Measurements from ENCODE around the gene SPCS2.
A peak's percentile ranks its signal among the peaks of the same experiment; 100 is the strongest.
"Not testable (repeated sequence)": the region's sequence is repeated elsewhere in the genome, so short reads cannot be mapped to it uniquely, and the experiment has no call there.

SPCS2 gene

DNA sequence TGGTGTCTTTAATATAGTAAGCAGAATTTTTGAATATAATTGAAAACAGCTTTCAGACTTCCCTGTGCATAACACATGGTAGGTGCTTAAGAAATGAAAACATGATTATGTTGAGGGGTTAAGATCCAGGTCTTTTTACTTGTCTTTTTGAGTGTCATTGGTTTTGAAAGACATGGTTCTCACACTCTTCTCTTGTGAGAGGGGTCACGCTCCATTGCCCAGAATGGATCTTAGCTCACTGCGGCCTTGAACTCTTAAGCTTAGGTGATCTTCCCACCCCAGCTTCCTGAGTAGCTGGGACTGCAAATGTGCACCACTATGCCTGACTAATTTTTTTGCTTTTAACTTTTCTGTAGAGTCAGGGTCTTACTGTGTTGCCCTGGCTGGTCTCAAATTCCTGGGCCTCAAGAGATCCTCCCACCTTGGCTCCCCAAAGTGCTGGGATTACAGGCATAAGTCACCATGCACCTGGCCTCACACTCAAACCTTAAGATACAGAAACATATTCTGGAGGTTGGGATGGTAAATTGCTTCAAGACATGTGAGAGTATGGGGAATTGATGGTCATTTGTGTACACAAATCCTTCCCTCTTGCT lies 1.4 kb downstream of the SPCS2 start:
- DNase-seq: no peak

DNA sequence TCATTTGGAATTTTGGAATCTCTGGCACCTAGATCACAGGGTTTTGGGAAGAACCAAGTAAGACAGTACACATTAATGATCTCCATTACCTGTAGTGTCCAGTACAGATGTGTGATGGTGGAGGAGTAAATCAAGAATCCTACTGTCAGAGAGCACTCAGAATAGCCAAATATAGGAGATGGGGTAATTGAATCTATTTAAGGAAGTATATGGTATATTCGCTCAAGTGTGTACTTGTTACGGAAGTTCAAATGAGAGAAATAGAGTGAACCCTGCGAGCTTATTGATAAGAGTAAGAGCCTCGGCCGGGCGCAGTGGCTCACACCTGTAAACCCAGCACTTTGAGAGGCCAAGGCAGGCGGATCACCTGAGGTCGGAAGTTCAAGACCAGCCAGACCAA lies 2.2 kb downstream of the SPCS2 start:
- no peak for DNase-seq

DNA sequence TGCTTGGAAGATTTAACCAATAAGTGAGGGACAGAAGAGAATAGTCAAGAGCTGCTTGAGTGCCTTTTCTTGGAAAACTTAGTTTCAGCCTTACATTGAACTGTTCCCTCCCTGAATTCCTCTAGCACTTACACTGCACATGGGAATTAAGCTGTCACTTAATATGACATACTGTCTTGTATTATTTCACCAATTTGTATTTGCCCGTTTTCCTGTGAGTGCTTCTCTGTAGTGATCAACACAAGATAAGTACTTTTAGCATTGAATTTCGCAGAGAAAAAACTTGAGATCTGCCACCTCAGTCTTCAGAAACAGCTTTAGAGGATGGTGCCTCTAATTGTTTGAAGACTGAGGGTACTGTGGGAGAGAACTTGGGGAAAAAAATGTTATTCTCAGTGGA lies 3.7 kb downstream of the SPCS2 start:
- DNase-seq: no peak

DNA sequence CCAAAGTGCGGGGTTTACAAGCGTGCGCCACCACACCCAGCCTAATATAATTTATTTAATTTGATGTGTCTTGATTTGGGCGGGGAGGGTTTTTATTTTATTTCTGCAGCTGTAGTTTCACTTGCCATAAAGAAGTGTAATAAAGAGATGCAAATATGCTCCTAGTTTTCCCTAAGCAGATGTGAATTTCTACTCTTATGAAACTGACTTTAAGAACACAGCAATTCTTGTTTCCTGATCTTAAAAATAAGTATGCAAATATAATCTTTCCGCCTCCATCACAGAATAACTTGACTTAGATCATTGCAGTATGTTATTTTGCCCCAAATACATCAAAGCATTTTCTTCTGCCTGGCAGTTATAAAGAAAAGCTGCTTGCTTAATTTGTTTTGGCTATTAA lies 4.4 kb downstream of the SPCS2 start:
- no peak for DNase-seq

DNA sequence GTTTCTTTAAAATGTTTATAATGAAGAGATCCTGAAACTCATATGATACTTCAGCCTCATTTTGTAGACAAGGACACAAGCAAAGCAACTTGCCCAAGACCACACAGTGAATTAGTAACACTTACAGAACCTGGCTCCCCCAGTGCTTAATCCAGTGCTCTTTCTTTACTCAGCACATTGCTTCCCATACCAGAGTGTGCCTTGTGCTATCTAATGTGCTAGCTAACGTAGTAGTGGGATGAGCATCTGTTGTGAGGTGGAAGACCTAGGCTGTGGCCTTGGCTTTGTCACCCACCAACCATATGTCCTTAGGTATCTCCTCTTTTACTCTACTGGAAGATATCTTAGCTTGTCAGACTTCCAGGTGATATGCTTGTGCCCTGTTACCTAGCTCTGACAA lies 5.1 kb downstream of the SPCS2 start:
- no peak for DNase-seq

DNA sequence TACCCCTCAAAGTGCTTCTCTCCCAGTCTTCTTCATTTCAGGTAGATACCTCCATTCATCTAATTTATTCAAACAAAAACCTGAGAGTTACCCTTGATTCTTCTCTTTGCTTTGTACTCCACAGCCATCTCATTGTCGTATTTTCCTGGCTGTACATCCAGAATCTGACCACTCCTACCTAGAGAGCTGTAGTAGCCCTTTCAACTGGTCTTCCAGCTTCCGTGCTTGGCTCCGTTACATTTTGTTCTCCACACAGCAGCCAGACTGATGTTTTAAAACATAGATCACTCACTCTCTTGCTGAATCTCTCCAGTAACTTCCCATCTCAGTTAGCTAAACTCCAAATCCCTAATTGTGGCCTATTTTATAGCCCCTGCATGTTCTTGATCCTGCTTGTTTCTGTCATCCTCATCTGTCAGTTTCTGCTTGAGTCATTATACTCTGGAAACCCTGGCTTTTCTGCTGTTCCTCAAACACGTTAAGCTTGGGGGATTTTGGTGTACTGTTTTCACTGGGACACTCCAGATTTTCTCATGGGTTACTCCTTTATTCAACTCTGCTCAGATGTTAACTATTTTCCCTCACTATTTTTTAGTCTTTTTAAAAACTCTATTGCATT lies 7.4 kb downstream of the SPCS2 start:
- DNase-seq: no peak

DNA sequence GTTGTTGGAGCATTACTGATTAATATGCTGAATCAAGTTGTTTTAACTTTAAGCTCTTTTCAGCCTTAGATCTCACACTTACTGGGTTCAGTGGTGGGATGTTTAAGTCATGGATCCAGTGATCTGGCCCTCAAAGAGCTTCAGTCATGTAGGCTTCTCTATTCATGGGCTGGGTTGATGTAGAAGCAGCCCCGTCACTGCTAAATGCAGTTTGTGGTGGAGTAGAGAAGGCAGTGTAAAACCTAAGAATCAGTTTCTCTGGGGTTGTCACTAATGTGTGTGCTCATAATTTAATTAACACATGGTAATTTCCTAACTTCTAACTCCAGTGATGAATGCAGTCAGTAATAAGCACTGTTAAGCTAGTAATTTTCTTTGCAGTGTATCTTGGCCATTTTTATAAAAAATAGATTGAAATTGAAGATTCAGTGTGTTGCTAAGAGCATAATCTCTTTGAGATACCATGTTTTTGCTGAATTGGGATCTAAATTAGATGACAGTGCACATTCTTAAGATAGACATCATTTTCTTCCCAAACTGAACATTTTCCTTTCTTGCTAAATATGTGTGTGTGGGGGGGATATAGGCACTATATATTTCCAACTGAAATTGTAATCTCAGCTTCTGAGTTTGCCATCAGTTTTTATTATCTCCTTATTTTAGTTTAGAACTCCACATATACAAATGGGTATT lies 9.0 kb downstream of the SPCS2 start:
- no peak for DNase-seq

DNA sequence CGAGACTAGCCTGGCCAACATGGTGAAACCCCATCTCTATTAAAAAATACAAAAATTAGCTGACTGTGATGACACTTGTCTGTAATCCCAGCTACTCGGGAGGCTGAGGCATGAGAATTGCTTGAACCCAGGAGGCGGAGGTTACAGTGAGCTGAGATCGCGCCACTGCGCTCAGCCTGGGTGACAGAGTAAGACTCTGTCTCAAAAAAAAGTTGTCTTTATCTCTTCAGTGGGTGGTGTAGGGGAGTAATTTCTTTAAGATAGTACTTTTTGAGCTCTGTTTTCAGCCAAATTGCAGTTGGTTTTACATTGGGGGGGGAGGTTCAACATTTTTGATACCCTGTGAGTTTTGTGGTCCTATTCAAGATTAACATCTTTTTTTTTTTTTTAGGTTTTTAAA lies 11.1 kb downstream of the SPCS2 start:
- not testable (repeated sequence) for DNase-seq

DNA sequence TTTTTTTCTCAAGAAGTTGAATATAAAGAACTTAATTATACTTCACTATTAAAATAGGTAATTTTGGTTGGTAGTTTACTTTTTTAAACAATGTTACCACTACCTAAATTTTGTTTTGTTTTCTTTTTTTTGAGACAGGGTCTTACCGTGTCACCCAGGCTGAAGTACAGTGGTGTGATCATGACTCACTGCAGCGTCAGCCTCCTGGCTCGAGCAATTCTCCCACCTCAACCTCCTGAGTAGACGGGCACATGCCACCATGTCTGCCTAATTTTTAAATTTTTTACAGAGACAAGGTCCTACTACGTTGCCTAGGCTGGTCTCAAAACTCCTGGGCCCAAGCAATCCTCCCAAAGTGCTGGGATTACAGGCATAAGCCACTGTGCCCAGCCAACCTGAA lies 17.6 kb downstream of the SPCS2 start:
- no peak for DNase-seq

DNA sequence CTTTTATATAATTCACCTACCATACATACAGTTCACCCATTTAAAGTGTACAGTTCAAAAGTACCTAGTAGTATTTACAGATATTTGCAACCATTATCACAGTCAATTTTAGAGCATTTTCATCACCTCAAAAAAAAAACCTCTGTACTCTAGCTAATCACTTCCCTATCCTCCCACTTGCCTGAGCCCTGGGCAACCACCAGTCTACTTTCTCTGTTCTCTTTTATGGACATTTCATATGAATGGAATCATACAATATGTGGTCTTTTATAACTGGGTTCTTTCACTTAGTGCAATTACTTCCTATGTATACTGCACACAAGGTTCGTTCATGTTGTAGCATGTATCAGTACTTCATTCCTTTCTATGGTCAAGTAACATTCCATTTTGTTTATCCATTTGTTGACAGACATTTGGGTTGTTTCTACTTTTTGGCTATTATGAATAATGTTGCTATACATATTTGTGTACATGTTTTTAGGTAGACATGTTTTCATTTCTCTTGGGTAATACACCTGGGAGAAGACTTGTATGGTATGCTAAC lies 21.9 kb downstream of the SPCS2 start:
- no peak for DNase-seq

DNA sequence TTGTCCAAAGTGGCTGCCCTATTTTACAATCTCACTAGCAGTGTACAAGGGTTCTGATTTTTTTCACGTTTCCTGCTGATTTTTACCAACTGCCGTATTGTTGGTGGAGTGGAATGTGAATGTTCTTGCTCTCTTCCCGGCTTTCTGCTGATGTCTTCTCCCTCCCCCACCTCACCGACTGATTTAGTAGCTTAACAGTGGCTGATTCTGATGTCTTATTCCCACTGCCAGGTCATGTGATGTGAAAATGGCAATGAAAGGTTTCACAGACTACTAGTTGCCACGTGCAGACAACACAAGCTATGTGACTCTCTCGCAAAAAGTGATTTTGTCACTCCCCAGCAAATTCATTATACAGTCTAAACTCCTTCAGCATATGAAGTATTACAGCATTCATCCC lies 22.4 kb downstream of the SPCS2 start:
- DNase-seq: no peak

DNA sequence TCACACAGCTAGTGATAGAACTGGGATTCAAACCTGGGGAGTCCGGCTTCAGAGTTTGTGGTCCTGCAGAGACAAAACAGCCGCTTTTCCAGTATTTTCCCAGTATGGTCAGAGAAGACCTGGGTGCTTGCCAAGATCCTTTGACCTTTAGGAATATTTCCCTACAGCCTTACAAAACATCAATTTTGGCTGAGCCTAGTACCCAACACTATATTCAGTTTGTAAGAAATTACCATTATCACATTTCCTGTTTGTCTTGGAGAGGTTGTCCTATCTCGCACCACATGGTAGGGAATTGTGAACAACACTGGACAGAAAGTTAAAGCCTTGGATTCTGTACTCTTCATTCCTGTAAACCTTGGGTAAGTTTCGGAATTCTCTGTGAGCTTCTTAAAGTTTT lies 29.0 kb downstream of the SPCS2 start:
- DNase-seq: no peak

DNA sequence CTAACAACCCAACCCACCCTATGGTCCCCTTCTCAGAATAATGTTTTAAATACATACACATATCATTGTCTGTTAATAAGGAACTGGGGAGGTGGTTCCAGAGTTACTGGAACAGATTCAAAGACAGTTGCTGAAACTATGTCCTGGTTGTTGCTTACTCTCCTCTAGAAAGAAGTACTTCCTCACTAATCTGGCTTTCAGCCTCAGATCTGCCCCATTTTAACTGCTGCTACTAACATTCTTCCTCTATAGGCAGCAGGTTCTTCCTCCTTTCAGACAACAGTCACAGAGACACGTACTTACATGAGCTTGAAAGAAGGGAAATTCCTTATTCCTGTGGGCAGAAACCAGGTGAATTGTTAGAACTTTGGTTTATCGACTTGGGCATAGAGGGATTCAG lies 31.6 kb downstream of the SPCS2 start:
- DNase-seq: no peak

DNA sequence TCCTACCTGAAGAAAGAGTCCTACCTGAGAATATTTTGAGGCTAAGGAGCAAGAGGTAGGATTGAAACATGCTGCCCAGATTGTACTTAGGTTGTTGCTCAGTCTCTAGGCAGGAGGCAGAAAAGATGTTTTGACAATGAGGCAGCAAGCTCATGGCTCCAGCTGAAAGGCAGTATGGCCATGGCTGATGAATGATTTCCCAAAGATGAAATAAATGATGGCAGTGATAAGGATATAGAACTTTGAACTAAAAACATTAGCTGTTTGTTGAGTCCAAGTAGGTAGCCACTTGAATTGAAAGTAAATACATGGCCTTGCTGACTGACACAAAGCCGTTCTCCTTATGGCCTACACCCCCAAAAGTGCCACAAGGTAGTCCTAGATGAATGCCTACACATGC lies 32.8 kb downstream of the SPCS2 start:
- DNase-seq: no peak

DNA sequence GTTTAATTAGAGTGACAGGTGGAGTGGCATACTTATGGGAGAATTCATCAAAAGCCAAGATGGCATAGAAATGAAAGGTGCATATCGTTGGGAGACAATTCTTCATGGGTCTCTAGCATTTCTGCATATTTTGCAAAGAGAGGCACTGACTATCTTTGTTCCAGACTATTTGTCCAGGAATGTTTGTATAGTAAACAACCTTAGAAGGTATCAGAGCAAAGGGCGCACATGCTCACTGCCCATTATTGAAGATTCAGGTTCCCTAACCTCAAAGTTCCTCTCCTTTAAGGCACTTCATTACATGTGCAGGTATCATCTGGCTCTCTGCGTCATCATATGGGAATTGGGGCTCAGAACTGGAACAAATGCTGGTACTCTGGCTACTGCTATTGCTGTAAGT lies 35.0 kb downstream of the SPCS2 start:
- DNase-seq: no peak

DNA sequence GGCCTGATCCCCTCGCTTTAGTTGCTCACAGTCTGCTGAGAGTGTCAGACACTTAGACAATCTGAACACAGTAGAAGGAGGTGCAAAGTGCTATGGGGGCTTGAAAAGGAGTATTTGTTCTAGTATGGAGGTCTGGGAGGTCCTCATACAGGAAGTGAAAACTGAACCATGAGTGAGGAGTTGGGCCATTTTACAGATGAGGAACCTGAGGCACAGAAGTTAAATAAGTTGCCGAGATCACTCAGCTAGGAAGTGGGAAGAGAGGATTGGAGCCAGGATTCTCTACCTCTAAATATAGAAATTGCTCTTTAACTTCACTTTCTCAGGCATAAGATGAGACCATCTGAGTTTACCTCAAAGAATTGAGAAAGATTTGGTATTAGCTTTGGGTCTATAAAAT lies 35.7 kb downstream of the SPCS2 start:
- DNase-seq: no peak

DNA sequence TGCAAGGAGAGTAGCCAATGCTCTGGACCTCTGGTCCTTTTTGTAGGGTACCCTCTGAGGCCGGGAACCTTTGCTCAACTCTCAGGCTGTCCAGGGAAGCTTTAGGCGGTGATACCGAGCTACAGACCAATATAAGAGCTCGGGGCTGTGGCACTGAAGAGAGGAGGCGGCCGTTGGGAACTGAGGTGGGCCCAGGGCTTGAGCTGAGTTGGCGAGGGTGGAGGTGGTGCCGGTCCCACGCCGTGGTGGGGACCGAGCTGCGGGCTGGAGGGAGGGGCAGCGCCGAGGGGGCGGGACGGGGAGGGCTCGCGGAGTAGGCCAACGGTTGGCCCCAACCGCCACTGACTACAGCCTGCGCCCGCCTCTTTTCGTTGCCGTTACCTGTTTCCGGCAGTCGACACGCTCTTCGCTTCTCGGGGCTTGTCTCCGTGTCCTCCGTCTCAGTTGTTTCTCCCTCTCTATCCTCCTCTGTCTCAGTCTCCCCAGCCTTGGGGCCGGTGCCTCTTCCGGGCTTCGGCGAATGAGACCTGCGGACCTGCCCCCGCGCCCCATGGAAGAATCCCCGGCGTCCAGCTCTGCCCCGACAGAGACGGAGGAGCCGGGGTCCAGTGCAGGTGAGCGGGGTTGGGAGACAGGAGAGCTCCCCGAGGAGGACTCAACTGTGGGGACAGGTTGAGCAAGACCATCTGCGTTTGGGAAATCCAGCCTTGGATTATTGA lies 39.6 kb downstream of the SPCS2 start, which contains the start of gene NEU3:
NEU3 (plus strand) TSS at position 393 of the 719 bp plus-strand sequence; CDS start at position 521, 128 bp downstream.
- DNase-seq: peak; percentile 83

DNA sequence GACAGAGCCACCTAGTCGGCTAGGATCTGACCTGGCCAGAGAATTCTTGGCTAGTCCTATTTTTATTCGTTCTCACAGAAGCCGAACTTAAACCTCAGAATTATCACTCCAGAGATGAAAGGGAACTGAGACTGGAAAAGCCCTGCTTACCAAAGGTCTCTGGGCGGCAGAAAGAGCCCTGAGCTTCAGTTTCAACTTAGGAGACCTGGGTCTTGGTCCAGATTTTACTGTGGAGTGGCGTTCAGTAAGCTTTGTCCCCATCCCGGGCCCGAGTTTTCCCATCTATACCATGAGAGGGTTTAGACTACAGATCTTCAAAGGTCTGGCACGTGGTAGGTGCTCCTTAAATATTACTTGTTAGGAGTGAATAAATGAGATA lies 40.2 kb downstream of the SPCS2 start:
- no peak for DNase-seq

DNA sequence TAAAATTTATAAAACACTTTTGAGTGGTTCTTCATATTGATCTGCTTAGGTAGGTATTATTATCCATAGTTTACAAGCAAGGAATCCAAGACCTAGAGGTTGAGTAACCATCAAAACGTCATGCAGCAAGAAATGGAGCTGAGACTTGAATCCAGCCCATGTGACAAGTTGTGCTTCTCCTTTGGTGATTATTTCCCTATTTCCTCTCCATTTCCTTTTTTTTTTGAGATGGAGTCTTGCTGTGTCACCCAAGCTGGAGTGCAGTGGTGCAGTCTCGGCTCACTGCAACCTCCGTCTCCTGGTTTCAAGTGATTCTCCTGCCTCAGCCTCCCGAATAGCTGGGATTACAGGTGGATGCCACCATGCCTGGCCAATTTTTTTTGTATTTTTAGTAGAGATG lies 41.1 kb downstream of the SPCS2 start:
- not testable (repeated sequence) for DNase-seq

DNA sequence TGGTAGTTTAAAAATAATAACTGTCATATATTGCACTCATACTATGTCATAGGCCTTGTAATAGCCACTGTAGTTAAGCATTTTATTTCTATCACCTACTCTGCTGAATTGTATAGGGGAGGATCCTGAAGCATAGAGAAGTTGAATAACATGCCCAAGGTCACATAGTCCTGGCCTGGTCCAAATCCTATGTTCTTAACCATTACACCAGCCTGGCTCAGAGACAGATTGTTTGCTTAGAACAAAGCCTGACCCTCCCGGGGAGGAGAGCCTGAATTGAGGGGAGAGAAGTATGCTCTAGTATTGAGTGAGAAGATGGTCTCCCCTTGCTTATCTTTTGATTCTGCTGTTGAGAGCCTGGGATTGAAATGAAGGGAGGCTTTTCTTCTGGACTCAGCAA lies 41.9 kb downstream of the SPCS2 start:
- no peak for DNase-seq

DNA sequence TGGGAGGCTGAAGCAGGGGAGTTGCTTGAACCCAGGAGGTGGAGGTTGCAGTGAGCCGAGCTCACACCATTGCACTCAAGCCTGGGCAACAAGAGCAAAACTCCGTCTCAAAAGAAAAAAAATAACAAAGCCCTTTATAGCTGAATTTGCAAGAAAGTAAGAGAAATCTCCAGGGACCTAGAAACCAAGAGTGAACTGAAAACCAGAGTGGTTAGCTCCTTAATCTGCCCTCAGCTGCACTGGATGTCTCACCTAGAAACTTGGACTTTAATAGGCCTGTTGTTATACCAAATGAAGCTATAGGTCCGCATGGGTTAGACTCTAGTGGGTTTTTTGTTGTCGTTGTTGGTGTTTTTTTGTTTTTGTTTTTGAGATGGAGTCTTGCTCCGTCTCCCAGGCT lies 43.8 kb downstream of the SPCS2 start:
- no peak for DNase-seq

DNA sequence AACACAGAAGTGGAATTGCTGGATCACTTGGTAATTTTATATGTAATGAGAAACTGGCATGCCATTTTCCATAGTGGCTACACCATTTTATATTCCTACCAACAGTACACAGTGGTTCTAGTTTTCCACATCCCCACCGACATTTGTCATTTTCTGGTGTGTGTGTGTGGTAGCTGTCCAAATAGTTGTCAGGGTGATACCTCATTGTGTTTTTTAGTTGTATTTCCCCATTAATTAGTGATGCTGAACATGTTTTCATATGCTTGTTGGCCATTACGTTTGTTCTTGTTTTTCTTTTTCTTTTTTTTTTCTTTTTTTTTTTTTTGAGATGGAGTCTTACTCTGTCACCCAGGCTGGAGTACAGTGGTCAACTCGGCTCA lies 51.9 kb downstream of the SPCS2 start:
- no peak for DNase-seq

DNA sequence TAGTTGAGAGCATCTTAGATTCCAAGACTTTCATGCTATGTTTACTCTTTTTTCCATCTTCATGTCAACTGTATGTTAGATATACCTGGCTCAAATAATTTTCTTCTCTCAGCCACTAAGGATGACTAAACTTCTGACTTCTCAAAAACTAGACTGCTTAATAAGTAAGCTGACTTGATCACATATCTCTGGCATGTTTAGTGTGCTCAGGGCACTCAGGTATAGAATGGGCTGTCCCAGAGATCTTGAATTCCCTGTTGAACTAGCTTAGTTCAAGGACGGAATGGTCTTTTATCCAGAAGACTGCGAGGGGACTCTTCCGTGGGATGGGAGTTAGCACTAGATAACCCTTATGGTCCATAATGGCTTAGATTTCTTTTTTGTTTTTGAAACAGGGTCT lies 52.6 kb downstream of the SPCS2 start:
- DNase-seq: no peak

DNA sequence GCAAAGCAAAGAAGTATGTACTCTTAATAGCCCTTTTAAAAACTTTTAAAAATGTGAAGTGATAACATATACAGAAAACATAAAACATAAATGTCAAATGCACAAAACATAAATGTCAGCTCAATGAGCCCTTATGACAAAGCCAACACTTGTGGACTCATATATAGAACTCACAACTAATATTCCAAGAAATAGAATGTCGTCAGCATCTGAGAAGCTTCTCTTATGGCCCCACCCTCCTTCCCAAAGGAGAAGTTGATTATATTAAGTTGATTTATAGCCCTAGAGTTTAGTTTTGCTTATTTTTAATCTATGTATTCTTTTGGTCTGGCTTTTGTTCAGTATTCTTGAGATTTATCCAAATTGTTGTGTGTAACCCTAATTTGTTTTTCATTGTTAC lies 53.5 kb downstream of the SPCS2 start:
- no peak for DNase-seq

Measured in NCI-H1105 (cell line).